ENCODE measurements around the gene PTPRB.

The PTPRB gene

DNA sequence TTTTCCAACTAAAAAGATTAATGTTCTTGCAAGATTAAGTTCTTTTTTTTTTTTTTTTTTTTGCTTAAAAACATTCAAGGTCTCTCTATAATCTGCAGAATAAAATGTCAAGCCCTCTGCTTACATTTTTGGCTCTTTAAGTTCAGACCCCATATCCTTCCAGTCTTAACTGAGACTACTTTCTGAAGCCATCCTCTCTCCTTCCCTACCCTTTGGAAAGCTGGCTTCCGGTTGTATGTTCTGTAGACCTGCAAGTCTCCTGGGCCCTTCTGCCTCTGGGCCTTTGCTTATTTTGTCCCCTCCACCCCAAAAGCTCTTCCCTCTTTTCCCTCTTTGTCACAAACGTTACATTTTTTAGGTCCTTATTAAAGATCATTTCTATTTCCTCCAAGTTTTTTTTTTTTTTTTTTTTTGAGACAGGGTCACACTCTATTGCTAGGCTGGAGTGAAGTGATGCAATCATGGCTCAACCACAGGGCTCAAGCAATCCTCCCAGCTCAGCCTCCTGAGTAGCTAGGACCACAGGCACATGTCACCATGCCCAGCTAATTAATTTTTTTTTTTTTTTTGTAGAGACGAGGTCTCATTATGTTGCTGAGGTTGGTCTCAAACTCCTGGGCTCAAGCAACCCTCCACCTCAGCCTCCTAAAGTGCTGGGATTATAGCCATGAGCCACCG is 46.5 kb downstream of the PTPRB start:
- DNase-seq = no peak

GRCh38 chr12:70590051-70590450 is 47.2 kb downstream of the PTPRB start:
- peak; percentile 66 to 68 for DNase-seq

- DNase-seq = no peak
Measured at GRCh38 chr12:70584332-70584731, 52.9 kb downstream of the PTPRB start.

DNA sequence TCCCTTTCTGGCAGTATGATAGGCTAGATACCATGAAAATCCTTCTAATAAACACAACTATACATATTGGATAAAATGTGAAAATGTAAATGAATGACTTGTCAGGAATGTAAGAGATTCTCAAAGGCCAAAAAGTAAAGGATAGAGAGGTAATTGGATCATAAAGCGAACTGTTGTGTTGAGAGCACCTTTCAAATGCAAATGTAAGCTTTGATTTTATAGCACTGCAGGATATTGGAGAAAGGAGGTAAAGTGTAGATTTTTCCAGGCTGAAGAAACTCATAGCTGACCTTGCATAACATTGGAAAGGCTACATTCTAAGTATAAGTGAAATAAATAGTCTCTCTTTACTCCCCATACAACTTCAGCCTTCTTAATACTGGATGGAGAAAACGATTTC is 54.0 kb downstream of the PTPRB start:
- no peak for DNase-seq

DNA sequence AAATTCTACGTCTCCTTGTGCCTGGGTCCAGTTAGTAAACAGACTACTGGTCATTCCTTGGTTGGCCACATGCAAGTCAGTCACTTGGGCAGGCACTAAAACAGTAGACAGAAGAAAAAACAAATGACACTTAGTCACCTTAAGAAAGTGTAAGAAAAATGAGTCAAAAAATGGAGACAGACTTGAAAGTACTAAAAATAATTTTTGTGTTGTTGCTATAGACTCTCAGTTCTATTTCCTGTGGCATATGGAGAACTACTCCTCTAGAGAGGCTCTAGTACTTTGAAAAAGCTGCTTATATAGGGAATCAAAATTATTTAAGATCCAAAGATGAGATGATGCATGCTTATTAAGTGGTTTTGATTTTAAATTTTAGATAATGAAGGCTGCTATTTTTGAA is 56.0 kb downstream of the PTPRB start:
- no peak for DNase-seq

GRCh38 chr12:70577283-70577634 is 60.0 kb downstream of the PTPRB start:
- DNase-seq = no peak

- DNase-seq = peak; percentile 65 to 85
Measured at GRCh38 chr12:70576341-70577282, 60.6 kb downstream of the PTPRB start.

- no peak for DNase-seq
Measured at GRCh38 chr12:70571705-70572268, 65.4 kb downstream of the PTPRB start.

- no peak for DNase-seq
Measured at GRCh38 chr12:70571029-70571428, 66.2 kb downstream of the PTPRB start.

DNA sequence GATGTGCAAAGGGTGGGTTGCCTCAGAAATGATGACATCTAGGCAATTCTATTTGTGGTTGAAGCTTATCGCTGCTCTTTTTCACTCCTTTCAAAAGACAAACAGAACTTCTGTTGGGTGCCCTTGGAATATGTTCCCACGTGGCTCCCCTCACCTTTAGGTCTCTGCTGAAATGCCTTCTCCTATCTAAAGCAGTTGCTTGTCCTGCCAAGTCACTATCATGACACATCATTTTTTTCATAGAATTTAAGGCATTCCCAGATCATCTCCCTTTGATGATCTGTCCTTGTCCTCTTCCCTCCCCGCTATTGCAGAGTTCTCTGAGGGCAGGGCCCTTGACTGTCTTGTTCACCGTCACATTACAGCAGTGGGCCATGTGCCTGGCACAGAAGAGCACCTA is 75.7 kb downstream of the PTPRB start:
- no peak for DNase-seq

GRCh38 chr12:70560671-70561070 is 76.6 kb downstream of the PTPRB start:
- DNase-seq = no peak

- DNase-seq = no peak
Measured at GRCh38 chr12:70559390-70559789, 77.8 kb downstream of the PTPRB start.

DNA sequence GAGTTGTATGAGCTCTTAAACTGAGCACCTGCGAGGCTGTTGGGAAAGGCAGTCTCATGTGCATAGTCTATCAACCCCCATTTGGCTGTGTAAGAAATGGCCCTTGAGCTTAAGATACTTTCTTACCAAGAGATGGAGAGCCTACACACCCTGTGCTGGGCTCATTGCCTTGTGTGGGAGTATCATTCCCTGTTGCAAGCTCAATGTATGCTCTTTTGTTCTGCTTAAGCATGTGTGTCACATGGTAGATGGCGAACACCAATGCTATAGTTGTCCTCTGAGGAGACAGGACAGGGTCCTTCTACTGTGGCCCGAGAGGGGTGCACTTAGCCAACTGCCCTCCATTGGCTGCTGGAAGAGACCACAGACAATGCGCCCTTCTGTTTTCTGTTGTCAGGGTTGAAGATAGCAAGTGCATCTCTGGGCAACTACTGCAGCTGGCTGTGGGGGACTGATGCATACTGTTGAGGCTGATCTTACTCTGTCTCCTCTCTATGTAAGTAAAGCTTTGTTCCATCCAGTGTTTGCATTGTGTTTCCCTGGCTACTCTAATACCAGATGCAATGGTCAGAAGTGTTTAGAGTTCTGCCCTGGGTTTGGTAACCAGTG is 79.5 kb downstream of the PTPRB start:
- no peak for DNase-seq

DNA sequence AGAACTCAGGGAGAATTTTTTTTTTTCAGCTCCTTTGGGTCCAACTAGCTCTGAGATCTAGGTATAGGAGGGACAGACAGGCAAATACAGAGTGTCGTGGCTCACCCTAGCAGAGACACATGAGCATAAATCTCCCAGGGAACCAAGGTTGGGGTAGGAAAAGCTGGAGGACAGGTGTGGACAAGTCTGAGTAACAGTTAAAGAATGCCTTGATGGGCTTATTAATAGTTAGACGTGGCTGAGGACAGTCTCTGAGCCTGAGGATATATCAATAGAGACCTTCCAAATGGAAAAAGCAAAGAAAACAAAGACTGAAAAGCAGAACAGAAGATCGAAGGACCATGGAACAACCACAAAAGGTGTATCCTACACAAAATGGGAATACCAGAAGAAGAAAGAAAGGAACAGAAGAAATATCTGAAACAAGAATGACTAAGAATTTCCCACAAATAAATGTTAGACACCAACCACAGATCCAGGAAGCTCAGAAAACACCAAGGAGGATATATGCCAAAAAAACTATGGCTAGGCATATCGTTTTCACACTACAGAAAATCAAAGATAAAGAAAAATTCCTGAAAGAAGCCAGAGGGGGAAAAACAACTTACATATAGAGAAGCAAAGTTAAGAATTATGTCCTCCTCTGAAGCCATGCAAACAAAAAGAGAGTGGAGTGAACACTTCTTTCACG is 80.9 kb downstream of the PTPRB start:
- no peak for DNase-seq

DNA sequence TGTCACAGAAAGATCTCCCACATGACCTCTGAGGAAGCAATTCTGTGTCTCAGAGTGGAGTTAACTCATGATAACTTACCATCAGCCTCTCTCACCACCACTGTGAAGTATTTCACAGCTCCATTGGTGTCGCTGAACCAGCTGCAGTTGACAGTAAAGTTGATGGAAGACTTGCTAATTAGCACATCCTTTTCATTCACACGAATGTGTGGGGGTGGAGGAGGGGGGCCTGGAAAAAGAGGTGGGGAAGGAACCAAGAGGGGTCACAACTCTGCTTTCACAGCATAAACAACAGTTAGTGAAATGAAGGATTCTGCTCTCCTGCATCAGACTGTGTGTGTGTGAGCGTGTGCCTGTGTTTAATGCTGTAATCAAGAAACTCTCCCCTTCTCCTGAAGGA is 82.1 kb downstream of the PTPRB start:
- DNase-seq = no peak

DNA sequence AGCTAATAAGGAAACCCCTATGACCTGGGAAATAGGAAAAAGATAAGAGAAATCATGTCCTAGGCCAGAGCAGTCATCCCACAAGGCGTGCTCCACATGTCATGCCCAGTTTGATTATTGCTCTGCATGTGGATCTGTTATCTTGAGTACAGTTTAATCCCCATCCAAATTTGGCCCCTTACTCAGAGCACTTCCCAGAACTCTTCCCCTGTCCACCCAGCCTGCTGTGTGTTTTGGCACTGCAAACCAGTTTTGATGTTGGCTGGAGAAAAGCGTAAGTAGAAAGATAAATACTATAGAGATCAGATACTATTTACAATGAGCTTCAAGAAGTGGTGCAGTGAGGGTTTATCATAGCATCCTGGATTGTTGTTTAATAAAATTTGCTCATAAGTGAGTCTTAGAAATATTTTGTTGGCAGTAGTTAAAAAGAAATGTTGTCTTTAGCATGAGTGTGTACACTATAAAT is 83.8 kb downstream of the PTPRB start:
- no peak for DNase-seq

DNA sequence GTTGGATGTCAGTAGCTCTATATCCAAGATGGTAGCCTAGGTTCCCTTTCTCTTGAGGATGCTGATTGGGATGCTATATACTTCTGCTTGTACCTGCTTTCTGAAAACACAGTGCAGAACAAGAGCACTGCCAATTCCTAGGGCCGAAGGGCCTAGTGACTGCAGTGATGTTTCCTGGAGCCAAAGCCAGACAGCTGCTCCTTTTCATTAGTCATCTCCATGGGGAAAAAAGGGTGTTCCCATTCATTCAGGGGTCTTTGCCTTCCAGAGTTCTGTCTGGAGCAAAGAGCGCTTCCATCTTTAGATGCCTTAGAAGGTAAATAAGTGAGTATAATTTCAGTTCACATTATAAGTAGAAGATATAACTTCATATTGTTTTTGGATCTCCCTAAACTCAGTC is 85.5 kb downstream of the PTPRB start:
- no peak for DNase-seq

- DNase-seq = no peak
Measured at GRCh38 chr12:70550180-70550577, 87.0 kb downstream of the PTPRB start.

DNA sequence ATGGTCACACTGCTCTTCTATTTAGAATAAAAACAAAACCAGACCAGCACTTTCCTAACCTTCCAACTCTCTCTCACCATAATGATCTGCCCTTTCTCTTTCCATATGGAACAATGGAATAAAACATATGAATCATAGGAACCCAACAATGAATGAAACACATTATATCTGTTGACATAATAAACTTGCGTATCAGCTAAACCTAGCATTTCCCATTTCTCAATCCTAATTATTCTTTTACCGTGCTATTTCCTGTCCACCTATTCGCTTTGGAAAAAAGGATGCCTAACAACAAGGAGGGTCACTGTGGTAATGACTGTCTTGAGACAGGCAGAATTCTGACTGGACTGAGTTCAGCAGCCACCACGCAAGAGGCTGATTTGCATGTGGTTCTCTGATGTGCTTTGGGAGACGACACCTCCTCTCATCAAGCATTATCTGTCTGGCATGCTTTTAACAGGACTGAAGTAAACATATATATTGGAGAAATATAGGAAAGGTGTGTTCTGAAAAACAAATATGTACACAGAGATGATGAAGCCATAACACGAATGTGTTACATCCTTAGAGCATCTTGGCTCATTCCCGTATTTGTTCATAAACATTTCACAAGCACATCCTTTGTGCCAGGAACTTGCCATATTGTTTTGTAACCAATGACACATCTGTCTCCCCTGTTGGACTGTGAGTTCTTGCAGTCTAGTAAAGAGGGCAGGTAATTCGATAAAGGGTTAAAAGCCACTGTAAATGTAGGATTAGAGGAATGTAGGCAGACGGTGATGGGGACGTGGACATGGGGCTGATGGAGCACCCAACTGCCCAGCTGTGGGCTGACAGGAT is 87.7 kb downstream of the PTPRB start:
- no peak for DNase-seq

DNA sequence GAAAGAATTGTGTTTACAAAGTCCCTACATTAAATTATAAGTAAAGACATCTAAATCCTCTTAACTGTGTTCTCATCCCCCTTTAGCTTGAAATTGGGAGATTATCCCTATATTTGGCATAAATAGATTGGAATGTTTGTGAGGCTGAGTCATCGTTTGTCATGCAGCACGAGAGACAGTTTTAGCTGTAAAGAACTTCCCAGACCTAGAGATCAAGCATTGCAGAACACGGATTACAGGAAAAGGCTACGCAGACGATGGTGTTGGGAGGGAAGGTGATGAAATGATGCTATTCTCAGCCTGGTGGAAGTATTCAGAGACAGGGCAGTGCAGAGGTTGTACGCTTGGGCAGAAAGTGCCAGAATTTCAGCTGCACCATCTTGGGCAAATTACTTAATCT is 93.8 kb downstream of the PTPRB start:
- DNase-seq = no peak

DNA sequence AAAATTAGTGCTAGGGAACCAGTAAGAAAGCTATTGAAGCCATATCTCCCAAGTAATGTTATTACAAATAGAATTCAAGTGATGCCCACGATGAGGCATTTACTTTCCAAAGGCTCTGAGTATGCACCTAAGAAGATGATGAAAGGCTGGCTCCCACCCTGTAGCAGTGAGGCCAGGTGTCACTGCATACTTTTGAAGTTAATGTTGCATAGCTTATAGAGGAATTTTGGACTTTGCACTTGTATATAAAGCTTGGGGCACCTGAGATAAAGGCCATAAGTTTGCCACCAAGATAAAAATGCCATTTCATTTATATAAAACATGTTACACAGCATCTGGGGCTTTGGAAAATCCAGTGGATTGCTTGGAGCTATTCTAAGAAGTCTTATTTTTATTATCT is 96.2 kb downstream of the PTPRB start:
- DNase-seq = no peak

GRCh38 chr12:70536650-70537049 is 100.6 kb downstream of the PTPRB start:
- no peak for DNase-seq
